ENCODE data around the gene RANBP1. TPM values are rescaled to one million over a fixed set of nuclear protein-coding genes. Genes with fewer than 3 reads are reported as not detected.

RANBP1 gene
- total and polyA plus RNA-seq, 12 donors, result 31.8 to 71.7 (median 39.0) TPM

GRCh38 chr22:20113551-20114310 lies 2.2 kb upstream of the RANBP1 start:
- Histone ChIP-seq H3K27ac (no peak overlapping the region), H3K4me3 (no peak overlapping the region), H3K36me3 (peaks cover 0 to 75% (median 34%) of the 10 kb centered on the region in 9 donors), H3K27me3 (no peaks in the 10 kb centered on the region), H3K4me1 (peaks cover 19 to 40% (median 27%) of the 10 kb centered on the region in 9 donors), H3K9me3 (no peaks in the 10 kb centered on the region)
- ATAC-seq (no peak), DNase-seq (peak in 1 of 2 donors; percentile 11)
- no peak for TF ChIP-seq CTCF (IDR thresholded peaks at IDR 0.05)
- 85 to 90% methylated on average over 19 of the region's 19 CpGs for WGBS, 2 donors
- intact Hi-C loops (cut with DNase I), result loop anchor here in 1 of 10 donors (10.0 kb wide), 1 partner anchor 149 kb away; no protein-coding TSS in a partner anchor

- Histone ChIP-seq H3K27me3 (no peaks in the 10 kb centered on the region), H3K36me3 (peaks cover 0 to 75% (median 34%) of the 10 kb centered on the region in 9 donors), H3K27ac (no peak overlapping the region)
These were observed 1.1 kb upstream of the RANBP1 start for GRCh38 chr22:20114506-20115475.

GRCh38 chr22:20116376-20116950 lies 559 bp downstream of the RANBP1 start:
- no peak for TF ChIP-seq CTCF (IDR thresholded peaks at IDR 0.05)
- 14 to 15% methylated on average over 27 of the region's 27 CpGs for WGBS, 2 donors
- Histone ChIP-seq H3K36me3 (peaks cover 0 to 75% (median 41%) of the 10 kb centered on the region in 9 donors), H3K4me3 (peak overlapping the region; percentile 57 to 99 (median 82)), H3K27ac (peak overlapping the region in 9 of 10 donors; percentile 84 to 93 (median 89)), H3K27me3 (no peaks in the 10 kb centered on the region), H3K4me1 (peaks cover 21 to 61% (median 38%) of the 10 kb centered on the region in 9 donors), H3K9me3 (no peaks in the 10 kb centered on the region)
- ATAC-seq (peak in 7 of 8 donors; percentile 0 to 25 (median 2)), DNase-seq (peak; percentile 35 to 43)
- intact Hi-C loops (cut with DNase I), result loop anchor here in 3 of 10 donors (2.0 to 10.0 kb wide), 4 partner anchors 38 to 152 kb away; partner anchors contain the start of gene TANGO2 (in 1 of the 3)

More at GRCh38 chr22:20114506-20115475, 1.1 kb upstream of the RANBP1 start:
- H3K9me3 ChIP-seq, result no peaks in the 10 kb centered on the region
- no peak for TF ChIP-seq CTCF (IDR thresholded peaks at IDR 0.05)
- DNase-seq (peak in 1 of 2 donors; percentile 11), ATAC-seq (no peak)
- no peak overlapping the region for H3K4me3 ChIP-seq
- H3K4me1 ChIP-seq, result peaks cover 21 to 49% (median 32%) of the 10 kb centered on the region in 9 donors
- 88 to 89% methylated on average over 36 of the region's 36 CpGs for WGBS, 2 donors
- intact Hi-C loops (cut with DNase I), result loop anchor here in 3 of 10 donors (5.0 to 10.0 kb wide), 3 partner anchors 37 to 150 kb away; partner anchors contain the start of gene TANGO2 (in 1 of the 3)

Data from heart right ventricle (tissue), 16 donors.